ENCODE measurements around the gene SRI.

SRI gene

GRCh38 chr7:88226201-88226600 lies 6.4 kb upstream of the SRI start:
- no peak for DNase-seq (ENCODE audit: low read depth)
- no peak for TF ChIP-seq CTCF (IDR thresholded peaks at IDR 0.05; ENCODE audit: control insufficient read depth, extremely low read depth, insufficient read depth)
- no peak overlapping the region for H3K4me3 ChIP-seq (ENCODE audit: low read depth, low read length)

- TF ChIP-seq CTCF (IDR thresholded peaks at IDR 0.05; ENCODE audit: control insufficient read depth, extremely low read depth, insufficient read depth) = no peak
- H3K4me3 ChIP-seq (ENCODE audit: low read depth, low read length) = no peak overlapping the region
- DNase-seq (ENCODE audit: low read depth) = no peak
Observed at GRCh38 chr7:88224601-88225275, 4.9 kb upstream of the SRI start.

- no peak overlapping the region for H3K4me3 ChIP-seq (ENCODE audit: low read depth, low read length)
- DNase-seq (ENCODE audit: low read depth) = no peak
- TF ChIP-seq CTCF (IDR thresholded peaks at IDR 0.05; ENCODE audit: control insufficient read depth, extremely low read depth, insufficient read depth) = no peak
Observed at GRCh38 chr7:88223265-88223664, 3.4 kb upstream of the SRI start.

- H3K4me3 ChIP-seq (ENCODE audit: low read depth, low read length) = peak overlapping the region; percentile 80
- DNase-seq (ENCODE audit: low read depth) = no peak
- TF ChIP-seq CTCF (IDR thresholded peaks at IDR 0.05; ENCODE audit: control insufficient read depth, extremely low read depth, insufficient read depth) = no peak
Observed at GRCh38 chr7:88218836-88219605, 817 bp downstream of the SRI start.

GRCh38 chr7:88218429-88218745 lies 1.5 kb downstream of the SRI start:
- no peak overlapping the region for H3K4me3 ChIP-seq (ENCODE audit: low read depth, low read length)
- no peak for DNase-seq (ENCODE audit: low read depth)
- no peak for TF ChIP-seq CTCF (IDR thresholded peaks at IDR 0.05; ENCODE audit: control insufficient read depth, extremely low read depth, insufficient read depth)

- DNase-seq (ENCODE audit: low read depth) = no peak
- TF ChIP-seq CTCF (IDR thresholded peaks at IDR 0.05; ENCODE audit: control insufficient read depth, extremely low read depth, insufficient read depth) = no peak
- H3K4me3 ChIP-seq (ENCODE audit: low read depth, low read length) = no peak overlapping the region
Observed at GRCh38 chr7:88217675-88218428, 2.0 kb downstream of the SRI start.

All from LNCaP clone FGC (cell line).